ENCODE measurements around the gene BEST2.
A peak's percentile ranks its signal among the peaks of the same experiment; 100 is the strongest.
"Not testable (repeated sequence)": the region's sequence is repeated elsewhere in the genome, so short reads cannot be mapped to it uniquely, and the experiment has no call there.

Gene BEST2

GRCh38 chr19:12792051-12792852 is 40.7 kb downstream of the BEST2 start:
- WGBS, 2 experiments, result 1 to 2% methylated on average over 84 of the region's 84 CpGs
- H3K9me3 ChIP-seq (ENCODE audit: control insufficient read depth, low read length), result no peaks in the 10 kb centered on the region
- no peak overlapping the region for H3K27ac ChIP-seq (ENCODE audit: insufficient read depth, low read depth, low read length, poor library complexity, severe bottlenecking)
- peaks cover 26% of the 10 kb centered on the region for H3K4me1 ChIP-seq (ENCODE audit: control insufficient read depth, insufficient read depth, low read length)
- H3K4me3 ChIP-seq (ENCODE audit: insufficient read depth, low read depth, low read length), result peak overlapping the region; percentile 54
- peaks cover 42% of the 10 kb centered on the region for H3K27me3 ChIP-seq (ENCODE audit: control insufficient read depth, insufficient read depth, low read length, poor library complexity, severe bottlenecking)
- H3K36me3 ChIP-seq (ENCODE audit: control insufficient read depth, insufficient read depth, low read length), result no peaks in the 10 kb centered on the region

GRCh38 chr19:12792853-12793289 is 41.3 kb downstream of the BEST2 start:
- Histone ChIP-seq H3K27ac (ENCODE audit: insufficient read depth, low read depth, low read length, poor library complexity, severe bottlenecking) (no peak overlapping the region), H3K27me3 (ENCODE audit: control insufficient read depth, insufficient read depth, low read length, poor library complexity, severe bottlenecking) (peaks cover 42% of the 10 kb centered on the region), H3K4me1 (ENCODE audit: control insufficient read depth, insufficient read depth, low read length) (peaks cover 25% of the 10 kb centered on the region), H3K4me3 (ENCODE audit: insufficient read depth, low read depth, low read length) (peak overlapping the region; percentile 54), H3K9me3 (ENCODE audit: control insufficient read depth, low read length) (no peaks in the 10 kb centered on the region), H3K36me3 (ENCODE audit: control insufficient read depth, insufficient read depth, low read length) (no peaks in the 10 kb centered on the region)
- 3% methylated on average over 20 to 21 of the region's 22 CpGs for WGBS, 2 experiments

GRCh38 chr19:12793290-12794195 is 42.0 kb downstream of the BEST2 start:
- Histone ChIP-seq H3K9me3 (ENCODE audit: control insufficient read depth, low read length) (no peaks in the 10 kb centered on the region), H3K4me3 (ENCODE audit: insufficient read depth, low read depth, low read length) (peak overlapping the region; percentile 54), H3K36me3 (ENCODE audit: control insufficient read depth, insufficient read depth, low read length) (no peaks in the 10 kb centered on the region), H3K4me1 (ENCODE audit: control insufficient read depth, insufficient read depth, low read length) (peaks cover 18% of the 10 kb centered on the region), H3K27ac (ENCODE audit: insufficient read depth, low read depth, low read length, poor library complexity, severe bottlenecking) (no peak overlapping the region), H3K27me3 (ENCODE audit: control insufficient read depth, insufficient read depth, low read length, poor library complexity, severe bottlenecking) (peaks cover 42% of the 10 kb centered on the region)
- WGBS, 2 experiments, result 0 to 1% methylated on average over 81 of the region's 81 CpGs

GRCh38 chr19:12794196-12794941 is 42.8 kb downstream of the BEST2 start:
- H3K27me3 ChIP-seq (ENCODE audit: control insufficient read depth, insufficient read depth, low read length, poor library complexity, severe bottlenecking), result peaks cover 42% of the 10 kb centered on the region
- peaks cover 10% of the 10 kb centered on the region for H3K4me1 ChIP-seq (ENCODE audit: control insufficient read depth, insufficient read depth, low read length)
- WGBS, 2 experiments, result 75 to 84% methylated on average over 7 of the region's 7 CpGs
- peaks cover 3% of the 10 kb centered on the region for H3K36me3 ChIP-seq (ENCODE audit: control insufficient read depth, insufficient read depth, low read length)
- H3K9me3 ChIP-seq (ENCODE audit: control insufficient read depth, low read length), result no peaks in the 10 kb centered on the region
- H3K4me3 ChIP-seq (ENCODE audit: insufficient read depth, low read depth, low read length), result peak overlapping the region; percentile 54
- no peak overlapping the region for H3K27ac ChIP-seq (ENCODE audit: insufficient read depth, low read depth, low read length, poor library complexity, severe bottlenecking)

- peaks cover 11% of the 10 kb centered on the region for H3K4me1 ChIP-seq (ENCODE audit: control insufficient read depth, insufficient read depth, low read length)
- no peak overlapping the region for H3K27ac ChIP-seq (ENCODE audit: insufficient read depth, low read depth, low read length, poor library complexity, severe bottlenecking)
- peaks cover 42% of the 10 kb centered on the region for H3K27me3 ChIP-seq (ENCODE audit: control insufficient read depth, insufficient read depth, low read length, poor library complexity, severe bottlenecking)
- peaks cover 9% of the 10 kb centered on the region for H3K36me3 ChIP-seq (ENCODE audit: control insufficient read depth, insufficient read depth, low read length)
- no peaks in the 10 kb centered on the region for H3K9me3 ChIP-seq (ENCODE audit: control insufficient read depth, low read length)
- WGBS, 2 experiments, result 94 to 95% methylated on average over 9 of the region's 9 CpGs
- H3K4me3 ChIP-seq (ENCODE audit: insufficient read depth, low read depth, low read length), result no peak overlapping the region
These were observed 43.4 kb downstream of the BEST2 start for GRCh38 chr19:12794971-12795381.

GRCh38 chr19:12796146-12797071 is 44.8 kb downstream of the BEST2 start:
- Histone ChIP-seq H3K27ac (ENCODE audit: insufficient read depth, low read depth, low read length, poor library complexity, severe bottlenecking) (no peak overlapping the region), H3K4me3 (ENCODE audit: insufficient read depth, low read depth, low read length) (no peak overlapping the region), H3K27me3 (ENCODE audit: control insufficient read depth, insufficient read depth, low read length, poor library complexity, severe bottlenecking) (peaks cover 30% of the 10 kb centered on the region), H3K4me1 (ENCODE audit: control insufficient read depth, insufficient read depth, low read length) (peaks cover 20% of the 10 kb centered on the region), H3K36me3 (ENCODE audit: control insufficient read depth, insufficient read depth, low read length) (peaks cover 13% of the 10 kb centered on the region), H3K9me3 (ENCODE audit: control insufficient read depth, low read length) (no peaks in the 10 kb centered on the region)
- whole genome bisulfite sequencing, 2 experiments, result 21 to 23% methylated on average over 17 to 18 of the region's 18 CpGs

GRCh38 chr19:12797141-12797587 is 45.6 kb downstream of the BEST2 start:
- Histone ChIP-seq H3K27ac (ENCODE audit: insufficient read depth, low read depth, low read length, poor library complexity, severe bottlenecking) (no peak overlapping the region), H3K4me3 (ENCODE audit: insufficient read depth, low read depth, low read length) (no peak overlapping the region), H3K36me3 (ENCODE audit: control insufficient read depth, insufficient read depth, low read length) (peaks cover 13% of the 10 kb centered on the region), H3K27me3 (ENCODE audit: control insufficient read depth, insufficient read depth, low read length, poor library complexity, severe bottlenecking) (peaks cover 22% of the 10 kb centered on the region), H3K4me1 (ENCODE audit: control insufficient read depth, insufficient read depth, low read length) (peaks cover 21% of the 10 kb centered on the region), H3K9me3 (ENCODE audit: control insufficient read depth, low read length) (no peaks in the 10 kb centered on the region)
- 94 to 96% methylated on average over 6 of the region's 6 CpGs for whole genome bisulfite sequencing, 2 experiments

GRCh38 chr19:12797607-12798006 is 46.0 kb downstream of the BEST2 start:
- 92 to 94% methylated on average over 7 of the region's 7 CpGs for WGBS, 2 experiments

More at GRCh38 chr19:12797607-12798006, 46.0 kb downstream of the BEST2 start:
- H3K9me3 ChIP-seq (ENCODE audit: control insufficient read depth, low read length); H3K4me3 ChIP-seq (ENCODE audit: insufficient read depth, low read depth, low read length); H3K27ac ChIP-seq (ENCODE audit: insufficient read depth, low read depth, low read length, poor library complexity, severe bottlenecking): not testable (repeated sequence)
- Histone ChIP-seq H3K27me3 (ENCODE audit: control insufficient read depth, insufficient read depth, low read length, poor library complexity, severe bottlenecking) (peaks cover 22% of the 10 kb centered on the region), H3K36me3 (ENCODE audit: control insufficient read depth, insufficient read depth, low read length) (peaks cover 13% of the 10 kb centered on the region), H3K4me1 (ENCODE audit: control insufficient read depth, insufficient read depth, low read length) (peaks cover 25% of the 10 kb centered on the region)

Measured in ectodermal cell (in vitro differentiated cells).